ENCODE results near the gene TRIM67. TPM values are rescaled to one million over a fixed set of nuclear protein-coding genes. Genes with fewer than 3 reads are reported as not detected.

Gene TRIM67
- total and polyA plus RNA-seq, 9 of the 15 experiments (the other 6 are each of a cell fraction or from before 2014, with no cell fraction given), result 0.04 to 0.60 (median 0.31) TPM

DNA sequence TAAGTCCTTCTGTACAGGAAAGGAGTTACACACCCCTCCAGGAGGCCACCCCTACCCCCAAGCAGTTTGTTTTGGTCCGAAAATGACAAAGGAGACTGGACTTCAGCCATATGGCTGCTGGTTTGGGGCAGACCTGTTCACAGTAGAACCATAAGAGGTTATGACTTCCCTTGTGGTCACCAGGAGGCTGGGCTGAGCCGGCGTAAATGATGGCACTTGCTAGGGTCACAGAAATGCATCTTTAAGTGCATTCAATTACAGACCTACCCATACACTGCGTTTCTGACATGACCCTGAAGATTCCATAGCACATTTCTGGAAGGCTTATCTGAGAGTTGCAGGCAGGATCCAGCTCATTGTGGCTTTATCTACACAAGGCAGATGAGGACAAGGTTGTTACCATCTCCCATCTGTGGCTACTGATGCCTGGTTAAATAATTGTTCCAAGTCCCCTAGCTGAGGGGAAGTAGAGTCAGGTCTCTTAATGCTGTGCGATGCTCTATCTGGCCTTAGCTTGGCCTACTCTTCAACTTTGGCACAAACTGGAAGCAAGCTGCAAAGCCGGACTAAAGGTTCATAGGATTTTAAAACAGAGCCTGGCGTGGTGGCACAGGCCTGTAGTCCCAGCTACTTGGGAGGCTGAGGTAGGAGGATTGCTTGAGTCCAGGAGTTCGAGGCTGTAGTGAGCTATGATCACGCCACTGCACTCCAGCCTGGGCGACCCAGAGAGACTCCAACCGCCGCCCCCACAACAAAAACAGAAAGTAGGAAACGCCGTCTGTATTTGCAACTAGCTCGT is 1.7 kb upstream of the TRIM67 start (continued):
- TF ChIP-seq HMGN3 (IDR thresholded peaks at IDR 0.05; ENCODE audit: borderline replicate concordance, extremely low read depth, insufficient read length, low read depth, low read length), result peak; percentile 86
- TF ChIP-seq NFATC3 (IDR thresholded peaks at IDR 0.05), result 0 out of 2 replicates have a peak, but pooled peaks have one; percentile 84
- no peak for TF ChIP-seq BRD4 (IDR thresholded peaks at IDR 0.05)
- TF ChIP-seq ZSCAN32 (CRISPR knock-in tag; IDR thresholded peaks at IDR 0.05), result no peak
- no peak for TF ChIP-seq ZNF561 (CRISPR knock-in tag; conservative IDR thresholded peaks at IDR 0.05)
- no peak for TF ChIP-seq TGIF2 (CRISPR knock-in tag; IDR thresholded peaks at IDR 0.05)
- TF ChIP-seq, protein P1, sequence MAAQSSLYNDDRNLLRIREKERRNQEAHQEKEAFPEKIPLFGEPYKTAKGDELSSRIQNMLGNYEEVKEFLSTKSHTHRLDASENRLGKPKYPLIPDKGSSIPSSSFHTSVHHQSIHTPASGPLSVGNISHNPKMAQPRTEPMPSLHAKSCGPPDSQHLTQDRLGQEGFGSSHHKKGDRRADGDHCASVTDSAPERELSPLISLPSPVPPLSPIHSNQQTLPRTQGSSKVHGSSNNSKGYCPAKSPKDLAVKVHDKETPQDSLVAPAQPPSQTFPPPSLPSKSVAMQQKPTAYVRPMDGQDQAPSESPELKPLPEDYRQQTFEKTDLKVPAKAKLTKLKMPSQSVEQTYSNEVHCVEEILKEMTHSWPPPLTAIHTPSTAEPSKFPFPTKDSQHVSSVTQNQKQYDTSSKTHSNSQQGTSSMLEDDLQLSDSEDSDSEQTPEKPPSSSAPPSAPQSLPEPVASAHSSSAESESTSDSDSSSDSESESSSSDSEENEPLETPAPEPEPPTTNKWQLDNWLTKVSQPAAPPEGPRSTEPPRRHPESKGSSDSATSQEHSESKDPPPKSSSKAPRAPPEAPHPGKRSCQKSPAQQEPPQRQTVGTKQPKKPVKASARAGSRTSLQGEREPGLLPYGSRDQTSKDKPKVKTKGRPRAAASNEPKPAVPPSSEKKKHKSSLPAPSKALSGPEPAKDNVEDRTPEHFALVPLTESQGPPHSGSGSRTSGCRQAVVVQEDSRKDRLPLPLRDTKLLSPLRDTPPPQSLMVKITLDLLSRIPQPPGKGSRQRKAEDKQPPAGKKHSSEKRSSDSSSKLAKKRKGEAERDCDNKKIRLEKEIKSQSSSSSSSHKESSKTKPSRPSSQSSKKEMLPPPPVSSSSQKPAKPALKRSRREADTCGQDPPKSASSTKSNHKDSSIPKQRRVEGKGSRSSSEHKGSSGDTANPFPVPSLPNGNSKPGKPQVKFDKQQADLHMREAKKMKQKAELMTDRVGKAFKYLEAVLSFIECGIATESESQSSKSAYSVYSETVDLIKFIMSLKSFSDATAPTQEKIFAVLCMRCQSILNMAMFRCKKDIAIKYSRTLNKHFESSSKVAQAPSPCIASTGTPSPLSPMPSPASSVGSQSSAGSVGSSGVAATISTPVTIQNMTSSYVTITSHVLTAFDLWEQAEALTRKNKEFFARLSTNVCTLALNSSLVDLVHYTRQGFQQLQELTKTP (IDR thresholded peaks at IDR 0.05; ENCODE audit: low read depth in 1 of 2, partially characterized antibody in 2 of 2), result peak in 1 of 2 experiments; percentile 96
- TF ChIP-seq FOSL1 (tag; conservative IDR thresholded peaks at IDR 0.05), result peak; percentile 97
- TF ChIP-seq CCNT2 (IDR thresholded peaks at IDR 0.05; ENCODE audit: borderline replicate concordance, extremely low read depth, insufficient read length, low read depth, low read length), result peak; percentile 99
- TF ChIP-seq MECOM (CRISPR knock-in tag; IDR thresholded peaks at IDR 0.05), result peak; percentile 90
- TF ChIP-seq NFE2L1 (tag; IDR thresholded peaks at IDR 0.05; ENCODE audit: borderline replicate concordance, low read depth), result no peak
- no peak for TF ChIP-seq FOXP4 (CRISPR knock-in tag; IDR thresholded peaks at IDR 0.05; ENCODE audit: borderline replicate concordance)
- TF ChIP-seq FOXA3 (CRISPR knock-in tag; conservative IDR thresholded peaks at IDR 0.05 in 1 of 2, IDR thresholded peaks at IDR 0.05 in 1 of 2), result peak; percentile 80 to 84; a peak in 3 of 4 replicates
- peak; percentile 79; the same call in 1 of the 2 replicates for TF ChIP-seq TOE1 (IDR thresholded peaks at IDR 0.05; ENCODE audit: borderline replicate concordance)
- no peak for TF ChIP-seq TOE1 (CRISPR knock-in tag; IDR thresholded peaks at IDR 0.05; ENCODE audit: borderline replicate concordance, low read depth)
- no peak for TF ChIP-seq MTF1 (CRISPR knock-in tag; IDR thresholded peaks at IDR 0.05; ENCODE audit: borderline replicate concordance)
- no peak for TF ChIP-seq XRCC4 (IDR thresholded peaks at IDR 0.05; ENCODE audit: extremely low read depth, insufficient read depth, insufficient read length)
- TF ChIP-seq ZNF551 (CRISPR knock-in tag; IDR thresholded peaks at IDR 0.05), result no peak
- peak; percentile 77 to 98; a peak in 3 of 4 replicates for TF ChIP-seq RCOR1 (IDR thresholded peaks at IDR 0.05; ENCODE audit: borderline replicate concordance in 1 of 2, low read depth in 2 of 2, low read length in 2 of 2)
- TF ChIP-seq MCM3 (IDR thresholded peaks at IDR 0.05), result no peak

Data from K562 (cell line).